Activated CD4-positive, alpha-beta T cell treated with anti-CD3 and anti-CD28 coated beads for 4 hours (primary cell): Measurements from ENCODE around the gene HIP1.

Experiments
- DNase-seq, 2 donors: peaks; one replicate each; pipeline ENCODE4 v3.0.0-alpha.2; 2020

HIP1 gene

DNA sequence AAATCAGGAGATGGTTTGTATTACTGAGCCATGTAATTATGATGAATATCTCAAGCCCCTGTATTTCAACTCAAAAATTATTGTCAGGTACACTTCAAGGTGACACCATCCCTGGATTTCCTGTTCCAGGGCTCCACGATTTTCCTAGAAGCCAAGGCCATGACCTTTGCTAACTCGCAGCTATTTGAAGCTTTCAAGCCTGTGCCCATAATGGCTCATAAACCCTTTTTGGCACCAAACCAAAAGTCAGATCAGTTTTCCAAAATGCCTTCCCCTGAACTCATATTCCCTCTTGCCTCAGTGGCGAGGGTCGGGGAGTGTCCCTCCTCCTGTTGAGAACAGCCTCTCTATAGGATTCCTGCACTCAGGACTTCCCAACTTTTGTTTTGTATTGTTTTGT is 70.8 kb downstream of the HIP1 start:
- DNase-seq: no peak

DNA sequence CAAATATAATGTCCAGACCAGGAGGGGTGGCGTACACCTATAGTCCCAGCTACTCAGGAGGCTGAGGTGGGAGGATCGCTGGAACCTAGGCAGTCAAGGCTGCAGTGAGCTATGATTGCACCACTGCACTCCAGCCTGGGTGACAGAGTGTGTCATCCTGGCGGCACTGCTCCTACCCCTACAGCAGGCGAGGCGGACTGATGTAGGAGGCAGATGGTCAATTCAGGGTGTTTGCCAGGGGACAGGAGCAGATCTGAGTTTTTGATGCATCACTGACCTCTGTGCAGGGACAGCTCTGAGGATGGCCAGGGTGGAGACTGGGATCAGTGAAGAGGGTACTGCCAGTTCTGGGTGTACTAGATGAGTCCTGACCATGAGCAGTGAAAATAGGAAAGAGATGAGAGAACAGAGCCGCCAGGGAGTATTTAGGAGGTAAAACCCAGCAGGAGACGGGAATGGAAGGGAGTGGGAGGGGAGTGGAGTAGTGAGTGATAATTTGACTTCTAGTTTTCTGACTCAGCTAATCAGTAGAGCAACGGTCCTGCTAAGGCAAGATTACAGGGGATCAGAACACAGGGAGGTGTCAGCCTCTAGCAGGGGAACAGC is 75.3 kb downstream of the HIP1 start:
- no peak for DNase-seq

DNA sequence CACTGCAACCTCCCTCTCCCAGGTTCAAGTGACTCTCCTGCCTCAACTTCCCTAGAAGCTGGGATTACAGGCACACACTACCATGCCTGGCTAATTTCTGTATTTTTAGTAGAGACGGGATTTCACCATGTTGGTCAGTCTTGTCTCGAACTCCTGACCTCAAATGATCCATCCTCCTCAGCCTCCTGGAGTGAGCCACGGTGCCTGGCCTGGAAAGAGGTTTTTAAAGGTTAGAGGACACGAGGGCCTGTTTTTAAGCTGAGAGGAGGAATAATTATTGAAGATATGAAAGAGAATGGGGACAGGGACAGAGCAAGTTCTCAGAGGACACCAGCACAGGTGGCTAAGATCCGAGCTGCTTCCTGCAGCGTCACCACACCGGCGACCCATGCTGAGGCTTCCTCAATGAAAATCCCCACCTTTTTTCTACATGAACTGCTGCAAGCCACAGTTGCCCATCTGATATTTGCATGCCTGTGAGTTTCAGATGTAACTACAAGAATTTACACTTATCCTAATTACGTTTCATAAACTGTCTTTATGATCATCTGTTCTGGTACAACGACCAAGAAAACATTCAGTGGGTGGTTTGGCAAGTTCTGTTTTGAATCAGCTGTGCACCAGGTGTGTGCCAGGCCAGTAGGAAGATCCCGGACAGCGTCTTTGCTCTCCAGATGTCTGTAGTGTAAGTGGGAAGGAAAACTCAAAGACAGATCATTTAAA is 76.0 kb downstream of the HIP1 start:
- DNase-seq: no peak

DNA sequence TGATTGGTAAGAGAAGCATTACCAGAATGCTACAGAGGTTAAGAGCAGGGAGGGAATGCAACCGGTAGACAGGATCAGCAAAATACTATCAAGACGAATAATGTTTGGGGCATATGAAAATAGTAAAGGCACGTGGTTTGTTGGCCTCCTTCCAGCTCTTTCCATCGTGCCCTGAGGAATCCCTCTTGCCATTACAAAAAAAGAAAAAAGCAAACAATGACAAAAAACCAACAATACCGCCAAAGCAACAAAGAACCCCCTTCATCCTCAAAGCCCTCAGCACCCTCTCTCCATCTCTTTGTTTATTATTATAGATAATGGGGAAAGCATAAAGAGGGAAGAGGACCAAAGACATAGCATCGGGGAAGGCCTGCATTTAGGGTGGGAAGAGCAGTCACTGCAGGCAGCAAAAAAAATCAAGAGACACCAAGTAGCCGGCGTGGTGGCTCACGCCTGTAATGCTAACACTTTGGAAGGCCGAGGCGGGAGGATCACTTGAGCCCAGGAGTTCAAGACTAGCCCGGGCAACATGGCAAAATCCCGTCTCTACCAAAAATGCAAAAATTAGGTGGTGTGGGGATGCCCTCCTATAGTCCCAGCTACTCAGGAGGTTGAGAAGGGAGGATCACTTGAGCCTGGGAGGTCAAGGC is 78.0 kb downstream of the HIP1 start:
- DNase-seq: no peak

DNA sequence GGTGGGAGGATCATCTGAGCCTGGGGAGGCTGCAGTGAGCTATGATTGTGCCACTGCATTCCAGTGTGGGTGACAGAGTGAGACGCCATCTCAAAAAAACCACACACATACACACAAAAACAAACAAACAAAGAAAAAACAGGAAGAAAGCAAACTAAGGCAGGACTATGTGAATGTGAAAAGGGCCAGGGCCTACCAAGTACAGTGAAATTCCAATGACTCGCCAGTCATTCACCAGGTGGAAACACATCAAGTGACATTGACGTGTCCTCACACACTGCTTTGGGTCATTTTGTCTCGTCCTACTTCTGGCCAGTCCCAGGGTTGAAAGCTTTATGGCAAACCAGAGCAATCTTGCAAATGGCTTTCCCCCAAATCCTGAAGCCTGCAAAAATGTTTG is 79.9 kb downstream of the HIP1 start:
- no peak for DNase-seq

DNA sequence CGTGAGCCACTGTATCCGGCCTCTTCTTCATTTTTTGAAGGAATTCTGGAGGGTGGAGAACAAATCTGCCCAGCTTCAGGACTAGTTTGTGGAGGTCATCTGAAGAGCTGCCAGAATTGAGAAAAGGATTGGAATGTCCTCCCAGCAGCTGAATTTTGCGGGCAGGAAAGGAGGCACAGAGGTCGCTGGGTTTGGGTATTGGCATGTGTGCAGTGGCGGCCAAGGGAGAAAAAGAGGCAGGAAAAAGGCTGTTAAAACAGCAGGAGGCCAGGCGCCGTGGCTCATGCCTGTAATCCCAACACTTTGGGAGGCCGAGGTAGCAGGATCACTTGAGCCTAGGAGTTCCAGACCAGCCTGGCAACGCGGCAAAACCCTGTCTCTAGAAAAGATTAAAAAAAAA is 80.4 kb downstream of the HIP1 start:
- no peak for DNase-seq

DNA sequence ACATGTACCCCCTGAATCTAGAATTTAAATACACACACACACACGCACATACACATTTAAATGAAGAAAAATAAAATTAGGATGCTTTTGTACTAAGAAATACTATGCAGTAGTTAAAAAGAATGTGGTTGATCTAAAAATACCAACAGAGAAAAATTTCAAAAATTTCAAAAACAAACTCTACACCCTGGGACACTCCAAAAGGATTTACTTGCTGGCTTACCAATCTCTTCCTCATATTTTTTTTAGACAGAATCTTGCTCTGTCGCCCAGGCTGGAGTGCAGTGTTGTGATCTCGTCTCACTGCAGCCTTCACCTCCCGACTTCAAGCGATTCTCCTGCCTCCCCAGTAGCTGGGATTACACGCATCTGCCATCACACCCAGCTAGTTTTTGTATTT is 80.9 kb downstream of the HIP1 start:
- DNase-seq: no peak

DNA sequence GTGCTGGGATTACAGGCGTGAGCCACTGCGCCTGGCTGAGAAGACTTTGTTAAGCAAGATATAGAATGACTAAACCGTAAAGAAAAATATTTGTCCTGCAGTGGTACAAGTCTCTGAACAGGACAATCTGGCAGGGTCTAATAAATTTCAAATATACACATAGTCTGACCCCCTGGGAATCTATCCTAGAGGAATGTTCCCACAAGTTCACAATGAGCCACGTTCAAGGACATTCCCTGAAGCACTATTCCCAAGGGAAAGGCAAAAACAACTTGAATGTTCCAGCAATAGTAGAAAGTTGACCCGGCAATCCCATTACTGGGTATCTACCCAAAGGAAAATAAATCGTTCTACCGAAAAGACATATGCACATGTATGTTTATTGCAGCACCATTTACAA is 82.0 kb downstream of the HIP1 start:
- DNase-seq: no peak

DNA sequence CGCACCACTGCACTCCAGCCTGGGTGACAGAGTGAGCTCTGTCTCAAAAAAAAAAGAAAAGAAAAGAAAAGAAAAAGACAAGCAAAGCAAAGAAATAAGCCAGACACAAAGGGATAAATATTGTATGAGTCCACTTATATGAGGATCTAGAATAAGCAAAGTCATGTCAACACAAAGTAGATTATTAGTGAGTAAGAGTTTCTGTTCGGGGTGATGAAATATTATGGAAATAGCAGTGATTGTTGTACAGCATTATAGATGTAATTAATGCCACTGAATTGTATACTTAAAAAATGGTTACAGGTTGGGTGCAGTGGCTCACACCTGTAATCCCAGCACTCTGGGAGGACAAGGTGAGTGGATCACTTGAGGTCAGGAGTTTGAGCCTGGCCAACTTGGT is 83.2 kb downstream of the HIP1 start:
- no peak for DNase-seq

DNA sequence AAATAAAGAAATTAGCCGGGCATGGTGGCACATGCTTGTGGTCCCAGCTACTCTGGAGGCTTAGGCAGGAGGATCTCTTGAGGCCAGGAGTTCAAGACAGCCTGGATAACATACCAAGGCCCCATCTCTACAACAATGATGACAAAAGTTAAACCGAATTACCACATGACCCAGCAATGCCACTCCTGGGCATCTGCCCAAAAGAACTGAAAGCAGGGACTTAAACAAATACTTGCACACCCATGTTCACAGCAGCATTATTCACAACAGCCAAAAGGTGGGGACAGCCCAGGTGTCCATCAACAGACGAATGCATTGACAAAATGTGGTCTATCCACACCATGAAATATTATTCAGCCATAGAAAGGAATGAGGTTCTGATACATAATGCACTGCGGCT is 83.9 kb downstream of the HIP1 start:
- no peak for DNase-seq

DNA sequence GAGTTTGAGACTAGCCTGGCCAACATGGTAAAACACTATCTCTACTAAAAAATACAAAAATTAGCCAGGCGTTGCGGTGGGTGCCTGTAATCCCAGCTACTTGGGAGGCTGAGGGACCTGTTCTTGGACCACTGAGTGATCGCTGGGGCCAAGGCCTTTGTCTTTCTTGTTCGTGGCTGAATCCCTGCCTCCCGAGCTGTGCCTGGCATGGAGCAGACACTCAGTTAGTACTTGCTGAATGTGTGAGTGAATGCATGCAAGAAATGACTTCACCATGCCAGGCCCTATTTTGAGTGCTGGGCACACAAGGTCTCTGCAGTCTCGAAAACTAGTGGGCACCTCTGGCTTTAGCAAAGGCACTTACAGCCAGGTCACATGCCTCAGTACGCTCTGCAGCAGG is 85.1 kb downstream of the HIP1 start:
- DNase-seq: no peak

DNA sequence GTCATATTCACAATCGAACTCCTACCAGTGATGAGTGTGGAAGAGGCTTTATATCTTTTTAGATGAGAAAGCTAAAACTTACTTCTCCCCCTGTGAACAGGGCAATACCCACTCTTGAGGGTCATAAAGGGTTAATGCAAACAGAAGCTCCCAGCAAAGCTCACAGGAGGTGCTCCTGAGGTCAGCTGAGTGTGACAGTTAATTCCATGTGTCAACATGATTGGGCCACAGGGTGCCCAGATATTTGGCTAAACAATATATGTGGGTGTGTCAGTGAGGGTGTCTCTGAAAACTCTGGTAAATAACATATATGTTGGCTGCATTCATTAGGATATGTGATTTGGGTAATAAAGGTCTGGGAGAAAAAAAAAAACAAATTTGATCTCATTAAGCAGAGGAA is 86.0 kb downstream of the HIP1 start:
- no peak for DNase-seq

DNA sequence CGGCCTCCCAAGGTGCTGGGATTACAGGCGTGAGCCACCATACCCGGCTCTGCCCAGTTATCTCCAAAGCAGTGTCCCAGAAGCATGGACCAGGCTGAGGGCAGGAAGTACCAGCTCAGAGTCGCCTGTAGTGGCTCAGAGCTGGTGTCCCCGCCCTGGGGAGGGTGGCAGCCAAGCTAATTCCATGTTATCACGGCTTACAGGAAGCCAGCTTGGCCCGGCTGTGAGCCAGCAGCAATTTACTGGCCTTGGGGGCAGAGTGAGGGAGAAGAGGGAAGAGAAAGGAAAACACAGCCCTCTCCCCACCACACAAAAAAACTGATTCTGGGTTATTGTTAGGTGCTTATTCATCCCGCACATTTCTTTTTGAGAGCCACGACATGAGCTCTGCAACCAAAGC is 88.1 kb downstream of the HIP1 start:
- no peak for DNase-seq

DNA sequence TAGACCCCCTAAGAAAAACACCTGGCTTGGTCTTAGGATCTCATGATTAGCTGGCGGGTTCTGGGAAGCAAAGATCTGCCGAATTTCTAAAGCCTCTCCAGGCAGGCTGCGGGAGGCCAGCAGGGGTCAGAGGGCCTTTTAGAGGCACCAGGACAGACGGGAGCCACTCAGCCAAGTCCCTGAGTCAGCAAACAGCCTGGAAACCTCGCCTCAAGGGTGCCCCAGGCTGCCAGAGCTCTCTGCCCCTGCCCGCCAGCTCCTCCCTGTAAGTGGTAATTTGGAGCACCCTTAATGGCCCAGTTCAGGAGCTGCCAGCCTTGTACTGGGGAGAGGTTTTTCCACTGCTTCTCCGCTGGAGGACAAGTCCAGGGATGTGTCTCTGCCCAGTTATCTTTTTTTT is 88.7 kb downstream of the HIP1 start:
- no peak for DNase-seq

DNA sequence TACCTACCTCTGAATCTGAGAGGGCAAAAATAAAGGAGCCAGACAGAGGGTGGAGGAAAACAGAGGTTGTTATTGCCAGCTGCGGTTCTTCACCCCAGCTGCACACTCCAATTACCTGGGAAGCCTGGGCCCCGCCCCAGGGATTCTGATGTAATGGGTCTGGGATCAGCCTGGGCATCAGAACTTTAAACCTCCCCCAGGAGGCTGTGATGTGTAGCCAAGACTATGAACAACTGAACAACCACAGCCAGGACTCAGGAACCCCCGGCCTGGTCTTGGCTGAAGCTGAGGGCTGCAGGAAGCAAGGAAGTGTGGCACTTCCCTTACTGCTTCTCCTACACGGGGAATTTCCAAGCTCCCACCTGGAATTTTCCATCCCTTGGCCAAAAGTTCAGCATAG is 89.3 kb downstream of the HIP1 start:
- no peak for DNase-seq

DNA sequence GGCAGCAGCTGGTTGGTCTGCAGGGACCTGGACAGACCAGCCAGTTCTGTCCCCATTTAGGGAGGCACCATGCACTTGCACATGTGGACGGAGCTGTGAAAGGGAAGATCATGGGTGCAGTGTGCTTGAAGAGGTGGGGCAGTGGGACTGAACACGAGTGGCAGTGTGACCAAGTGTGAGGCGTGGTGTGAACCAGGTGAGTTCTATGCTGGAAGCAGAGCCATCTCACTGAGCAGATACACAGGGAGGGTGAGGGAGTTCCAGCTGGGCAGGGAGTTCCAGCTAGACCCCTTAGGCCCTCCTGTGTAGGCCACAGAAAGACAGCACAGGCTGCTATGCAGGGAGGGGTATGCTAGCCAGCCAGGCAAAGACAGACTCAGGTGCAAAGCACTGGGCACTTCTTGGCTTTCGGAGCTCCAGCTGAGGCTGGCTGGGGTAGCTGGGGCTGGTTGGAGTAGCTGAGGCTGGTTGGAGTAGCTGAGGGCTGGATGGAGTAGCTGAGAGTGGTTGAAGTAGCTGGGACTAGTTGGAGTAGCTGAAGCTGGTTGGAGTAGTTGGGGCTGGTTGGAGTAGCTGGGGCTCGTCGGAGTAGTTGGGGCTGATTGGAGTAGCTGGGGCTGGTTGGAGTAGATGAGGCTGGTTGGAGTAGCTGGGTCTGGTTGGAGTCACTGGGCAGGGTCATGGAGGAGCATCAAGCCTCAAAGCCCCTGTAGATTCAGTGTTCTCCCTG is 90.9 kb downstream of the HIP1 start:
- no peak for DNase-seq

DNA sequence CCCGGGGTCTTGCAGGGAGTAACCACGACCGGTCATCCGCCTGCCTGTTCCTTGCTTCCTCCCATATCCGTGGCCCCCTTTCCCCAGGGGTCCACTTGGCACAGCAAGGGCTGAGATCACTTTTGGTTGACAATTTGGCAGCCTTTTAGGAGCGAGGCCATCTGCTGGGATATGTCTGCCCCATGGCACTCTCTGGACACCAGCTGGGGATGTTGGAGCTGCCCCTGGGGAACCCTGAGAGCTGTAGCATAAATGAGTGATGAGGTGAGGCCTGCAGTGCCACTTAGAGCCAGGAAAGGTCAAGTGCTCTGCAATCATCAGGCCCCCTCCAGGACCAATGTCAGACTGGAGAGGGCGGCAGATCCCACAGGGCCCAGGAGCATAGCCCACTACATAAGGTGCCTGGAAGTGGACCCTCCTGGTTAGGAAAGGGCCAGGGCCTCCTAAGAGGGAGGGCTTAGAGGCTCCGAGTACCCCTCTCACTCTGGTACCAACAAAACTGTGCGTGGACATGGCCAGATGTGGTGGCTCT is 92.1 kb downstream of the HIP1 start:
- no peak for DNase-seq

DNA sequence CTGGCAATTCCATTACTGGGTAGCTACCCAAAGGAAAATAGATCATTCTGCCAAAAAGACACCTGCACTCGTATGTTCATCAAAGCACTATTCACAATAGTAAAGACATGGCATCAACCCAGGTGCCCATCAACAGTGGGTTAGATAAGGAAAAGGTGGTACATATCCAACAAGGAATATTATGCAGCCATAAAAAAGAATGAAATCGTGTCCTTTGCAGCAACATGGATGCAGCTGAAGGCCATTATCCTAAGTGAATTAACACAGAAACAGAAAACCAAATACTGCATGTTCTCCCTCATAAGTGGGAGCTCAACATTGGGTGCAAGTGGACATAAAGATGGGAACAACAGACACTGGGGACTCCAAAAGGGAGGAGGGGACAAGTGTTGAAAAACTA is 93.2 kb downstream of the HIP1 start:
- no peak for DNase-seq

DNA sequence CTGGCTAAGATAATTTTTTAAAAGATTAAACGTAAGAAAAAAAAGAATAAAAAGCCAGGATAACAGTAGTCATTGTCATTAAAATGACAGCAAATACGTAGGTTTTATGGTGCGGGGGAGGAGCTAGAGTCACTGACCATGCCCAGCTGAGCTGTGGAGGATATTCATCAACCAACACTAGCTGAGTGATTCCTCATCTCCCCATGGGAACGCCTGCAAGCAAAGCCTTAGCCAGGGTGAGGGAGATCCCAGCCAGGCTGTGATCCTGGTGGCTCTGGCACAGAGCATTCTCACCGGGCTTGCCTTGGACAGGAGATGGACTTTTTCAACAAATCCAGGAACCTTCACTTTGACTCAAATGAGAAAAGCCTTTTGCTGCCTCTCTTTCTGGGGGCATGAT is 94.2 kb downstream of the HIP1 start:
- no peak for DNase-seq

DNA sequence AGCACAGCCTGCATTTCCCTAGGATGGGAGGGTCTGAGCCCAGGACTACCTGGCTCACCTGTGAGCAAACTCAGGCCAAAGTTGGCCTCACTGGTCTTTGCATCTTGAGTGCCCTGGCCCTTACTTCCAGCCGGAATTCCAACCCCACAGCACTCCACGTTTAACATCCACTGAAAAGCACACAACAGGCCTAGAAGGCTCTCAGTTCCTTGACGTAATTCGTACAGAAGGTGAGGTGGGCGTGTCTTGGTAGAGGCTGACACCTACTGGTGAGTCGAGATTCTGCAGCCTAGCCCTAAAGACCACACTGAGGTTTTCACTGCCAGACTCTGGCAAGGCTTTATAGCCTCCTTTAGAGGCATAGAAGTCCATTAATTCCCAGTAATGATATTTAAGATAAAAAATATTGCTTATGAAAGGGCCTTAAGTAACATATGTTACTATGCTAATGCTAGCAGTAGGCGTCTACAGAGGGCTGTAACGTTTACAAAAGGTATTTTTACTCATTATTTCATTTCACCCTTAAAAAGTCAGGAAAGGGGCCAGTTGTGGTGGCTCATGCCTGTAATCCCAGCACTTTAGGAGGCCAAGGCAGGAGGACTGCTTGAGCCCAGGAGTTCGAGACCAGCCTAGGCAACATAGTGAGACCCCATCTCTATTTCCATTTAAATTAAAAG is 95.8 kb downstream of the HIP1 start:
- DNase-seq: peak; percentile 55 to 57

DNA sequence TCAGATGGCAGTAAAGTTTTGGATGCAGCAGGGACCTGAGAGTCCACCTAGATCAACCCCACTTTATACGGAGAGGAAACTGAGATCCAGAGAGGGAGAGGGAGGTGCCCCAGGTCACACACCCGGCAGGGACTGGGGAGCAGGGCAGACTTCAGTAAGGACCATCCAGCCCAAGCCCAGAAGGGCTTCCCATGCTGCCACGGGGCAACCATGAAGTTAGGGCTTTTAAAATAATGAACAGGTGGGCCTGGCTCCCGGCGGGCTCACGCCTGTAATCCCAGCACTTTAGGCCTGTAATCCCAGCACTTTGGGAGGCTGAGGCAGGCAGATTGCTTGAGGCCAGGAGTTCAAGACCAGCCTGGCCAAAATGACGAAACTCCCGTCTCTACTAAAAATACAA is 98.5 kb downstream of the HIP1 start:
- DNase-seq: no peak

DNA sequence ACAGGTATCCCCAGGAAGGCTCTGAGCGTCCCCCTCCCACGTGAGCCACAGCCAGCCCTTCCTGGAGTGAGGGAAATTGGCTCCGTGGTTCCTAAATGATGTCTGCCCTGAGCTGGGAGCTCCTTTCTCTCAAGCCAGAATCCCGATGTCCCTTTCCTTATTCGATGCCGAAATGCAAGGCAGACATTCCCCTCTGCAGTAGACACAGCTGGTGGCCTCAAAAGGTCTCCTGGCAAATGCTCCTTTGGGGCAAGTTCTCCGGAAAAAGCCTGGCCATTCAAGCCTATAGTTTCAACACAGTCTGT is 98.9 kb downstream of the HIP1 start:
- no peak for DNase-seq
